CD4-positive, alpha-beta T cell treated with Interferon gamma for 1 hour (primary cell): ENCODE data around the gene PIK3R1.

Experiments
- DNase-seq: peaks from one replicate; pipeline ENCODE4 v3.0.0-alpha.2; 2020

Gene PIK3R1

GRCh38 chr5:68333649-68334552 is 118.3 kb downstream of the PIK3R1 start:
- DNase-seq: no peak

GRCh38 chr5:68334553-68334886 is 119.0 kb downstream of the PIK3R1 start:
- no peak for DNase-seq

GRCh38 chr5:68335075-68335474 is 119.5 kb downstream of the PIK3R1 start:
- no peak for DNase-seq

- no peak for DNase-seq
Measured at GRCh38 chr5:68336200-68336599, 120.6 kb downstream of the PIK3R1 start.

GRCh38 chr5:68337235-68337634 is 121.7 kb downstream of the PIK3R1 start:
- DNase-seq: no peak

GRCh38 chr5:68339921-68340321 is 124.4 kb downstream of the PIK3R1 start:
- DNase-seq: no peak

GRCh38 chr5:68341006-68341405 is 125.5 kb downstream of the PIK3R1 start:
- no peak for DNase-seq

GRCh38 chr5:68342693-68343092 is 127.1 kb downstream of the PIK3R1 start:
- no peak for DNase-seq

- no peak for DNase-seq
Measured at GRCh38 chr5:68343421-68343826, 127.9 kb downstream of the PIK3R1 start.

GRCh38 chr5:68344447-68345111 is 129.0 kb downstream of the PIK3R1 start:
- no peak for DNase-seq

- no peak for DNase-seq
Measured at GRCh38 chr5:68345171-68345570, 129.6 kb downstream of the PIK3R1 start.

- no peak for DNase-seq
Measured at GRCh38 chr5:68345582-68345981, 130.0 kb downstream of the PIK3R1 start.

GRCh38 chr5:68347536-68347935 is 132.0 kb downstream of the PIK3R1 start:
- peak; percentile 4 for DNase-seq

- DNase-seq: no peak
Measured at GRCh38 chr5:68348447-68349222, 133.1 kb downstream of the PIK3R1 start.

GRCh38 chr5:68350176-68350575 is 134.6 kb downstream of the PIK3R1 start:
- no peak for DNase-seq
